H1 (cell line): ENCODE measurements around the gene CYP26C1. TPM values are rescaled to one million over a fixed set of nuclear protein-coding genes. Genes with fewer than 3 reads are reported as not detected.

ENCODE experiments used
- CTCF ChIA-PET: fragments of 300-600 bp; sonication (Branson Sonifier 250); formaldehyde crosslinking; loops from one replicate; lab custom pipeline; 2021; ENCODE audit not compliant: partially characterized antibody; lab: Charles Lee
- POLR2A ChIA-PET: fragments of 300-600 bp; sonication (Branson Sonifier 250); formaldehyde crosslinking; loops from one replicate; lab custom pipeline; 2021; ENCODE audit warnings: inconsistent platforms; ENCODE audit not compliant: partially characterized antibody; lab: Charles Lee
- DNase-seq, 2 experiments: peaks; one replicate each; pipeline versions ENCODE4 v3.0.0 to v3.0.0-alpha.2; 2010 to 2022; ENCODE audit warnings: low spot score in 2 of 2, low read depth in 1 of 2, mixed read lengths in 1 of 2
- FAIRE-seq: peaks from 2 replicates; lab custom pipeline; 2011; peaks lifted over from hg19 to GRCh38; lab: Jason Lieb, UNC
- H2AFZ ChIP-seq: 2 replicates; pipeline ENCODE4 v1.8.1; 2012; ENCODE audit warnings: low read length, inconsistent platforms
- H2AK5ac ChIP-seq: 2 replicates; pipeline ENCODE4 v1.6.1; 2013; ENCODE audit warnings: low read depth, low read length
- H2BK120ac ChIP-seq: replicated peaks from 2 replicates; pipeline ENCODE3; 2013; ENCODE audit warnings: low read depth, low read length, inconsistent platforms
- H2BK12ac ChIP-seq: 2 replicates; pipeline ENCODE4 v1.6.1; 2013; ENCODE audit warnings: low read depth, low read length
- H2BK15ac ChIP-seq: 2 replicates; pipeline ENCODE4 v1.6.1; 2013; ENCODE audit warnings: low read length
- H2BK20ac ChIP-seq: 2 replicates; pipeline ENCODE4 v1.6.1; 2013; ENCODE audit warnings: low read length
- H2BK5ac ChIP-seq: 2 replicates; pipeline ENCODE4 v1.6.1; 2013; ENCODE audit warnings: low read depth, low read length
- H3K14ac ChIP-seq: 2 replicates; pipeline ENCODE4 v1.6.1; 2013; ENCODE audit warnings: inconsistent platforms; ENCODE audit not compliant: insufficient read length
- H3K18ac ChIP-seq: 2 replicates; pipeline ENCODE4 v1.6.1; 2013; ENCODE audit warnings: low read length; ENCODE audit errors: extremely low read depth
- H3K23ac ChIP-seq: 2 replicates; pipeline ENCODE4 v1.6.1; 2013; ENCODE audit warnings: inconsistent platforms; ENCODE audit not compliant: insufficient read length
- H3K23me2 ChIP-seq: 2 replicates; pipeline ENCODE4 v1.6.1; 2013; ENCODE audit warnings: low read depth, low read length
- H3K27ac ChIP-seq: 2 replicates; pipeline ENCODE4 v1.6.1; 2011; ENCODE audit warnings: low read depth, low read length, inconsistent platforms
- H3K27me3 ChIP-seq, 4 experiments: replicated peaks in 1 of 4; 1 replicate in 1 of 4; 2 replicates in 3 of 4; pipeline versions ENCODE4 v1.6.1 to v1.8.1; 2011 to 2013; ENCODE audit warnings: low read length in 3 of 4, mild to moderate bottlenecking in 3 of 4, inconsistent platforms in 2 of 4, mixed read lengths in 2 of 4, moderate library complexity in 1 of 4; ENCODE audit not compliant: control insufficient read depth in 3 of 4, insufficient read depth in 3 of 4; ENCODE audit errors: extremely low read depth in 1 of 4
- H3K36me3 ChIP-seq, 4 experiments: 2 replicates each; pipeline versions ENCODE4 v1.6.1 to v1.8.1; 2011 to 2013; ENCODE audit warnings: mild to moderate bottlenecking in 4 of 4, low read length in 3 of 4, moderate library complexity in 2 of 4, control low read depth in 1 of 4, inconsistent platforms in 1 of 4; ENCODE audit not compliant: insufficient read depth in 4 of 4, control insufficient read depth in 2 of 4
- H3K4ac ChIP-seq: replicated peaks from 2 replicates; pipeline ENCODE3; 2013; ENCODE audit warnings: low read length, low read depth, mixed read lengths, inconsistent platforms; ENCODE audit not compliant: insufficient read length
- H3K4me1 ChIP-seq, 4 experiments: replicated peaks in 1 of 4; 1 replicate in 1 of 4; 2 replicates in 3 of 4; pipeline versions ENCODE4 v1.6.1 to v1.8.1; 2011 to 2013; ENCODE audit warnings: low read length in 3 of 4, inconsistent platforms in 2 of 4, mixed read lengths in 1 of 4; ENCODE audit not compliant: insufficient read depth in 4 of 4, control insufficient read depth in 3 of 4
- H3K4me2 ChIP-seq, 2 experiments: 2 replicates each; pipeline versions ENCODE4 v1.6.1 to v1.8.1; 2011 to 2013; ENCODE audit warnings: low read depth in 2 of 2, low read length in 2 of 2, control low read depth in 1 of 2, inconsistent platforms in 1 of 2, mild to moderate bottlenecking in 1 of 2; ENCODE audit not compliant: insufficient read depth in 1 of 2
- H3K4me3 ChIP-seq, 4 experiments: fragments of 200-600, 300-600 bp in 1 of 4; sonication (generic), shearing (Covaris generic), sonication (Bioruptor Twin) in 1 of 4; 2 replicates each; pipeline versions ENCODE4 v1.5.1 to v1.8.1; 2011 to 2016; ENCODE audit warnings: low read length in 4 of 4, low read depth in 3 of 4, control low read depth in 2 of 4, inconsistent platforms in 2 of 4, mild to moderate bottlenecking in 2 of 4, mixed read lengths in 1 of 4, moderate library complexity in 1 of 4; ENCODE audit not compliant: insufficient read depth in 2 of 4; ENCODE audit errors: extremely low read depth in 1 of 4
- H3K56ac ChIP-seq: replicated peaks from 2 replicates; pipeline ENCODE3; 2013; ENCODE audit warnings: low read depth, mild to moderate bottlenecking, mixed read lengths, low read length, inconsistent platforms; ENCODE audit not compliant: insufficient read length
- H3K79me1 ChIP-seq: 2 replicates; pipeline ENCODE4 v1.6.1; 2013; ENCODE audit warnings: low read depth, low read length, control low read depth
- H3K79me2 ChIP-seq, 2 experiments: 2 replicates each; pipeline versions ENCODE4 v1.6.1 to v1.8.1; 2012 to 2013; ENCODE audit warnings: low read length in 2 of 2, mild to moderate bottlenecking in 2 of 2, inconsistent platforms in 1 of 2; ENCODE audit not compliant: insufficient read depth in 2 of 2, control insufficient read depth in 1 of 2
- H3K9ac ChIP-seq, 4 experiments: replicated peaks in 1 of 4; 1 replicate in 1 of 4; 2 replicates in 3 of 4; pipeline versions ENCODE4 v1.6.1 to v1.8.1; 2011 to 2013; ENCODE audit warnings: low read depth in 3 of 4, low read length in 3 of 4, control low read depth in 2 of 4, mild to moderate bottlenecking in 2 of 4, moderate library complexity in 2 of 4, inconsistent platforms in 1 of 4; ENCODE audit errors: extremely low read depth in 1 of 4
- H3K9me3 ChIP-seq, 2 experiments: 2 replicates each; pipeline versions ENCODE4 v1.6.1 to v1.8.1; 2012 to 2013; ENCODE audit warnings: mild to moderate bottlenecking in 2 of 2, moderate library complexity in 2 of 2, control low read depth in 1 of 2, inconsistent platforms in 1 of 2, low read depth in 1 of 2, low read length in 1 of 2, mixed read lengths in 1 of 2; ENCODE audit not compliant: insufficient read depth in 2 of 2
- H4K20me1 ChIP-seq, 2 experiments: replicated peaks in 1 of 2; 2 replicates each; pipeline versions ENCODE3 to v1.8.1; 2011 to 2013; ENCODE audit warnings: inconsistent platforms in 2 of 2, low read length in 2 of 2, mild to moderate bottlenecking in 1 of 2; ENCODE audit not compliant: insufficient read depth in 2 of 2, control insufficient read depth in 1 of 2
- H4K5ac ChIP-seq: 2 replicates; pipeline ENCODE4 v1.6.1; 2013; ENCODE audit warnings: low read length, low read depth, mixed read lengths, inconsistent platforms; ENCODE audit not compliant: insufficient read length
- H4K8ac ChIP-seq: 2 replicates; pipeline ENCODE4 v1.8.0; 2013; ENCODE audit warnings: mild to moderate bottlenecking, moderate library complexity, low read length, inconsistent platforms; ENCODE audit not compliant: insufficient read depth; ENCODE audit errors: extremely low read depth
- H4K91ac ChIP-seq: replicated peaks from 2 replicates; pipeline ENCODE3; 2013; ENCODE audit warnings: low read length, mixed read lengths, inconsistent platforms; ENCODE audit not compliant: insufficient read length
- BACH1 ChIP-seq: IDR thresholded peaks from 2 replicates; pipeline ENCODE4 v1.6.1; 2012; ENCODE audit warnings: low read length, improper control_type of control experiment
- CBX8 ChIP-seq: fragments of 300-800, 300-1000 bp; sonication (generic); IDR thresholded peaks from 2 replicates; pipeline ENCODE4 v1.7.1; 2016; ENCODE audit warnings: low read depth, low read length, borderline replicate concordance
- CTBP2 ChIP-seq: IDR thresholded peaks from 2 replicates; pipeline ENCODE4 v1.7.0; 2011; ENCODE audit warnings: borderline replicate concordance, mild to moderate bottlenecking, moderate library complexity, mixed read lengths, low read length; ENCODE audit not compliant: insufficient read depth, insufficient read length
- EZH2 ChIP-seq: fragments of 200-600 bp; sonication (generic); IDR thresholded peaks from 2 replicates; pipeline ENCODE4 v1.7.1; 2012; ENCODE audit warnings: low read depth, mild to moderate bottlenecking, moderate library complexity, low read length, inconsistent platforms; ENCODE audit not compliant: severe bottlenecking
- KDM4A ChIP-seq: IDR thresholded peaks from one replicate; pipeline ENCODE4 v1.7.1; 2012; ENCODE audit warnings: low read depth, mild to moderate bottlenecking, moderate library complexity, low read length, inconsistent platforms; ENCODE audit not compliant: severe bottlenecking
- POLR2AphosphoS5 ChIP-seq: IDR thresholded peaks from 2 replicates; pipeline ENCODE4 v1.6.1; 2011; ENCODE audit warnings: low read depth, low read length
- RNF2 ChIP-seq: fragments of 200-900, 300-1000 bp; sonication (generic); IDR thresholded peaks from 2 replicates; pipeline ENCODE4 v1.7.1; 2016; ENCODE audit warnings: borderline replicate concordance, low read depth, mild to moderate bottlenecking, antibody characterized with exemption, low read length; ENCODE audit not compliant: poor library complexity, severe bottlenecking; ENCODE audit errors: missing control alignments
- SUZ12 ChIP-seq: fragments of 200-600 bp; sonication (generic); IDR thresholded peaks from 2 replicates; pipeline ENCODE4 v1.6.1; 2012; ENCODE audit warnings: mild to moderate bottlenecking, inconsistent platforms, low read length, moderate library complexity, mixed read lengths
- WGBS, 2 experiments: shearing (Covaris generic) in 1 of 2; methylation state at CpG; one replicate each; pipeline versions ENCODE4 v1.1.6 to v1.1.7; 2013 to 2015; ENCODE audit warnings: low lambda C conversion rate in 2 of 2, mixed read lengths in 2 of 2, inconsistent platforms in 1 of 2, low coverage in 1 of 2, missing lambda C conversion rate in 1 of 2; ENCODE audit not compliant: insufficient replicate concordance in 2 of 2, insufficient coverage in 1 of 2, insufficient read length in 1 of 2; ENCODE audit errors: extremely low coverage in 1 of 2, missing lambda C conversion rate in 1 of 2; 5-methylcytosine and 5-hydroxymethylcytosine counted together
- polyA plus RNA-seq, 7 experiments: library from polyadenylated mRNA; depleted of rRNA in 3 of 7; stranded (reverse) in 5 of 7; unstranded in 2 of 7; fragments of >200 nt in 5 of 7; fragments of 200-250 nt in 2 of 7; gene quantifications; 1 replicate in 5 of 7; 2 replicates in 1 of 7; 4 replicates in 1 of 7; pipeline versions ENCODE4 v1.2.1 to v1.2.3, GENCODE V29; 2011 to 2013; ENCODE audit warnings: missing spikeins in 2 of 7, mixed read lengths in 2 of 7
- total RNA-seq: library from RNA; stranded (reverse); fragmentation: NEBNext Ultra II Directional; extraction: Animal tissue kit (Norgen Biotek cat#: 25700); gene quantifications from 2 replicates; pipeline ENCODE4 v1.2.1, GENCODE V29; 2021
- TF ChIP-seq, protein P1 (sequence below): IDR thresholded peaks from 2 replicates; pipeline ENCODE4 v1.6.1; 2012; ENCODE audit warnings: inconsistent platforms

CYP26C1 gene
- total and polyA plus RNA-seq, 2 of the 8 experiments (the other 6 are each of a cell fraction or from before 2014, with no cell fraction given), result 0.12 to 0.28 TPM

GRCh38 chr10:93074597-93075368 is 14.2 kb downstream of the CYP26C1 start:
- Histone ChIP-seq H2BK120ac (no peak overlapping the region), H4K8ac (peak overlapping the region; percentile 62), H3K36me3 (peaks cover 0 to 38% (median 1%) of the 10 kb centered on the region in 4 experiments; a peak in 4 of 8 replicates), H3K4ac (peak overlapping the region; percentile 44), H3K27ac (no peak overlapping the region), H3K23me2 (peaks cover 16% of the 10 kb centered on the region), H2BK15ac (peak overlapping the region; percentile 81; the same call in 1 of the 2 replicates), H3K79me1 (no peaks in the 10 kb centered on the region), H3K4me1 (peaks cover 4 to 30% (median 25%) of the 10 kb centered on the region in 4 experiments), H2BK12ac (peak overlapping the region; percentile 43; the same call in 1 of the 2 replicates), H3K27me3 (peaks cover 60 to 73% (median 71%) of the 10 kb centered on the region in 4 experiments), H2AFZ (peak overlapping the region; percentile 51; the same call in 1 of the 2 replicates), H3K56ac (no peak overlapping the region), H3K4me2 (peak overlapping the region; percentile 95 to 99), H2BK20ac (peak overlapping the region; percentile 72; the same call in 1 of the 2 replicates), H3K79me2 (no peaks in the 10 kb centered on the region; a peak in 1 of 4 replicates), H2BK5ac (peak overlapping the region; percentile 52; the same call in 1 of the 2 replicates), H3K9me3 (no peaks in the 10 kb centered on the region), H2AK5ac (no peak overlapping the region), H3K4me3 (peak overlapping the region; percentile 66 to 83 (median 69)), H3K23ac (no peak overlapping the region), H4K20me1 (peaks cover 0 to 9% of the 10 kb centered on the region in 2 experiments), H4K91ac (no peak overlapping the region), H3K18ac (peak overlapping the region; percentile 97), H3K9ac (peak overlapping the region in 2 of 4 experiments; percentile 45 to 48; a peak in 3 of 7 replicates), H3K14ac (no peak overlapping the region), H4K5ac (no peak overlapping the region)
- 2% methylated on average over 63 of the region's 67 CpGs; no CpG with 5 or more reads in 1 of the 2 experiments for WGBS, 2 experiments
- FAIRE-seq (no peak), DNase-seq (peak in 1 of 2 experiments; percentile 82)
- CTCF ChIA-PET, result interaction anchor here (0.9 to 18.5 kb wide), 9 partner anchors 12 to 436 kb away, joined by 3 to 363 read pairs (median 5); partner anchors contain the start of gene CYP26C1
- POLR2A ChIA-PET, result interaction anchor here (5.3 kb wide), 1 partner anchor 11 kb away, joined by 26 read pairs; no protein-coding TSS in a partner anchor
- no peak; the same call in 1 of the 2 replicates for TF ChIP-seq CBX8
- peak; percentile 98 for TF ChIP-seq EZH2
- TF ChIP-seq POLR2AphosphoS5, result no peak
- peak; percentile 42 for TF ChIP-seq KDM4A
- TF ChIP-seq RNF2, result peak; percentile 85
- TF ChIP-seq BACH1, result no peak
- TF ChIP-seq, protein P1, sequence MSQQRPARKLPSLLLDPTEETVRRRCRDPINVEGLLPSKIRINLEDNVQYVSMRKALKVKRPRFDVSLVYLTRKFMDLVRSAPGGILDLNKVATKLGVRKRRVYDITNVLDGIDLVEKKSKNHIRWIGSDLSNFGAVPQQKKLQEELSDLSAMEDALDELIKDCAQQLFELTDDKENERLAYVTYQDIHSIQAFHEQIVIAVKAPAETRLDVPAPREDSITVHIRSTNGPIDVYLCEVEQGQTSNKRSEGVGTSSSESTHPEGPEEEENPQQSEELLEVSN, result peak; percentile 66
- TF ChIP-seq SUZ12, result peak; percentile 99
- no peak for TF ChIP-seq CTBP2
